ENCODE data around the gene PCDHA11.

Gene PCDHA11

GRCh38 chr5:140877262-140877581 is 8.5 kb downstream of the PCDHA11 start:
- Mint-ChIP-seq H3K4me3 (no peak overlapping the region), H3K36me3 (peaks cover 14% of the 10 kb centered on the region), H3K27ac (no peak overlapping the region), H3K27me3 (peaks cover 43% of the 10 kb centered on the region), H3K9me3 (peaks cover 30% of the 10 kb centered on the region), H3K4me1 (no peaks in the 10 kb centered on the region)

GRCh38 chr5:140881889-140882590 is 13.3 kb downstream of the PCDHA11 start, which contains the start of gene PCDHA13:
TSS of gene PCDHA13 (plus strand) at chr5:140882124. CDS start at chr5:140882269, 145 bp downstream.
- H3K4me1 Mint-ChIP-seq: no peaks in the 10 kb centered on the region
- H3K4me3 Mint-ChIP-seq: no peak within 1 kb of the TSS
- peaks cover 16% of the 10 kb centered on the region for H3K36me3 Mint-ChIP-seq
- peaks cover 31% of the 10 kb centered on the region for H3K27me3 Mint-ChIP-seq
- H3K27ac Mint-ChIP-seq: no peak within 1 kb of the TSS
- peaks cover 37% of the 10 kb centered on the region for H3K9me3 Mint-ChIP-seq

DNA sequence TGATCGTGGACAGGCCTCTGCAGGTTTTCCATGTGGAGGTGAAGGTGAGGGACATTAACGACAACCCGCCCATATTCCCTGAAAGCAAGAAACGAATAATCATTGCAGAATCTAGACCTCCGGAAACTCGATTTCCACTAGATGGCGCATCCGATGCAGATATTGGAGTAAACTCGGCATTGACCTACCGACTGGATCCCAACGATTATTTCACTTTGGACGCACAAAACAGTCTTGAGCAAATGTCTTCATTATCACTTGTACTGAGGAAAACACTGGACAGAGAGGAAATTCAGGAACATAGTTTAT is 13.8 kb downstream of the PCDHA11 start:
- peaks cover 42% of the 10 kb centered on the region for H3K9me3 Mint-ChIP-seq
- H3K27ac Mint-ChIP-seq: no peak overlapping the region
- peaks cover 34% of the 10 kb centered on the region for H3K27me3 Mint-ChIP-seq
- no peak overlapping the region for H3K4me3 Mint-ChIP-seq
- peaks cover 16% of the 10 kb centered on the region for H3K36me3 Mint-ChIP-seq
- no peaks in the 10 kb centered on the region for H3K4me1 Mint-ChIP-seq

GRCh38 chr5:140883373-140883772 is 14.6 kb downstream of the PCDHA11 start:
- peaks cover 36% of the 10 kb centered on the region for H3K27me3 Mint-ChIP-seq
- H3K9me3 Mint-ChIP-seq: peaks cover 47% of the 10 kb centered on the region
- no peaks in the 10 kb centered on the region for H3K4me1 Mint-ChIP-seq
- no peak overlapping the region for H3K4me3 Mint-ChIP-seq
- no peak overlapping the region for H3K27ac Mint-ChIP-seq
- H3K36me3 Mint-ChIP-seq: peaks cover 16% of the 10 kb centered on the region

GRCh38 chr5:140883927-140884697 is 15.4 kb downstream of the PCDHA11 start:
- H3K4me1 Mint-ChIP-seq: no peaks in the 10 kb centered on the region
- no peak overlapping the region for H3K27ac Mint-ChIP-seq
- H3K36me3 Mint-ChIP-seq: peaks cover 16% of the 10 kb centered on the region
- peaks cover 47% of the 10 kb centered on the region for H3K9me3 Mint-ChIP-seq
- peaks cover 36% of the 10 kb centered on the region for H3K27me3 Mint-ChIP-seq
- H3K4me3 Mint-ChIP-seq: no peak overlapping the region

- Mint-ChIP-seq H3K4me3 (no peak overlapping the region), H3K27ac (no peak overlapping the region), H3K27me3 (peaks cover 5% of the 10 kb centered on the region), H3K36me3 (no peaks in the 10 kb centered on the region), H3K4me1 (no peaks in the 10 kb centered on the region), H3K9me3 (peaks cover 13% of the 10 kb centered on the region)
These were observed 47.6 kb downstream of the PCDHA11 start for GRCh38 chr5:140916325-140916724.

All from activated naive CD4-positive, alpha-beta T cell treated with anti-CD3 and anti-CD28 coated beads, Interleukin-2, amount 50 U/mL, for 24 hours (primary cell).